Measurements from ENCODE around the gene PTGER2. TPM values are rescaled to one million over a fixed set of nuclear protein-coding genes. Genes with fewer than 3 reads are reported as not detected.

PTGER2 gene, protein sequence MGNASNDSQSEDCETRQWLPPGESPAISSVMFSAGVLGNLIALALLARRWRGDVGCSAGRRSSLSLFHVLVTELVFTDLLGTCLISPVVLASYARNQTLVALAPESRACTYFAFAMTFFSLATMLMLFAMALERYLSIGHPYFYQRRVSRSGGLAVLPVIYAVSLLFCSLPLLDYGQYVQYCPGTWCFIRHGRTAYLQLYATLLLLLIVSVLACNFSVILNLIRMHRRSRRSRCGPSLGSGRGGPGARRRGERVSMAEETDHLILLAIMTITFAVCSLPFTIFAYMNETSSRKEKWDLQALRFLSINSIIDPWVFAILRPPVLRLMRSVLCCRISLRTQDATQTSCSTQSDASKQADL
- total RNA-seq, result 1 to 10 TPM; 1.1 to 9.4 (median 4.9) TPM

GRCh38 chr14:52313903-52314594 is at the start of gene PTGER2:
PTGER2 (plus strand) TSS chr14:52314312; CDS start chr14:52314549, 237 bp downstream.
- peak; percentile 85 to 91 (median 85) for TF ChIP-seq POLR2AphosphoS5 (IDR thresholded peaks at IDR 0.05)
- TF ChIP-seq POLR2A (IDR thresholded peaks at IDR 0.05), result peak; percentile 80
- TF ChIP-seq, protein P1, sequence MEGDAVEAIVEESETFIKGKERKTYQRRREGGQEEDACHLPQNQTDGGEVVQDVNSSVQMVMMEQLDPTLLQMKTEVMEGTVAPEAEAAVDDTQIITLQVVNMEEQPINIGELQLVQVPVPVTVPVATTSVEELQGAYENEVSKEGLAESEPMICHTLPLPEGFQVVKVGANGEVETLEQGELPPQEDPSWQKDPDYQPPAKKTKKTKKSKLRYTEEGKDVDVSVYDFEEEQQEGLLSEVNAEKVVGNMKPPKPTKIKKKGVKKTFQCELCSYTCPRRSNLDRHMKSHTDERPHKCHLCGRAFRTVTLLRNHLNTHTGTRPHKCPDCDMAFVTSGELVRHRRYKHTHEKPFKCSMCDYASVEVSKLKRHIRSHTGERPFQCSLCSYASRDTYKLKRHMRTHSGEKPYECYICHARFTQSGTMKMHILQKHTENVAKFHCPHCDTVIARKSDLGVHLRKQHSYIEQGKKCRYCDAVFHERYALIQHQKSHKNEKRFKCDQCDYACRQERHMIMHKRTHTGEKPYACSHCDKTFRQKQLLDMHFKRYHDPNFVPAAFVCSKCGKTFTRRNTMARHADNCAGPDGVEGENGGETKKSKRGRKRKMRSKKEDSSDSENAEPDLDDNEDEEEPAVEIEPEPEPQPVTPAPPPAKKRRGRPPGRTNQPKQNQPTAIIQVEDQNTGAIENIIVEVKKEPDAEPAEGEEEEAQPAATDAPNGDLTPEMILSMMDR (IDR thresholded peaks at IDR 0.05), result no peak
- no peak for TF ChIP-seq EP300 (IDR thresholded peaks at IDR 0.05; ENCODE audit: low read depth)
- Histone ChIP-seq H3K4me1 (peaks cover 3 to 29% (median 10%) of the 10 kb centered on the region in 4 donors), H3K9me3 (no peaks in the 10 kb centered on the region), H3K36me3 (no peaks in the 10 kb centered on the region), H3K27me3 (peaks cover 6% of the 10 kb centered on the region), H3K27ac (peak within 1 kb of the TSS; percentile 74 to 83 (median 82)), H3K4me3 (peak within 1 kb of the TSS; percentile 42 to 67 (median 50))
- WGBS, 2 donors (ENCODE audit: low coverage in 1 of 2), result 0% methylated on average over 71 of the region's 73 CpGs; no CpG with 5 or more reads in 1 of the 2 donors
- in situ Hi-C loops (cut with MboI; ENCODE audit: low pct_ligation_motif_present in 1 of 4, low pct_unique_long_range_greater_than_20kb in 1 of 4, low sequenced_read_pairs in 3 of 4) (no loop called here), intact Hi-C loops (cut with DNase I; ENCODE audit: low total_unique reads) (loop anchor here (2.0 kb wide), 1 partner anchor 47 kb away; no protein-coding TSS in a partner anchor)
- peak; percentile 95 for DNase-seq

- WGBS, 2 donors (ENCODE audit: low coverage in 1 of 2), result 39 to 49% methylated on average over 5 of the region's 5 CpGs
- in situ Hi-C loops (cut with MboI; ENCODE audit: low pct_ligation_motif_present in 1 of 4, low pct_unique_long_range_greater_than_20kb in 1 of 4, low sequenced_read_pairs in 3 of 4) (loop anchor here in 2 of 4 donors (25.0 kb wide), 2 partner anchors 253 to 278 kb away; partner anchors contain the start of gene RTRAF (in 1 of the 2)), intact Hi-C loops (cut with DNase I; ENCODE audit: low total_unique reads) (no loop called here)
- TF ChIP-seq POLR2A (IDR thresholded peaks at IDR 0.05) (no peak), EP300 (IDR thresholded peaks at IDR 0.05; ENCODE audit: low read depth) (no peak), POLR2AphosphoS5 (IDR thresholded peaks at IDR 0.05) (no peak)
- TF ChIP-seq, protein P1 (IDR thresholded peaks at IDR 0.05), result no peak
- Histone ChIP-seq H3K27ac (no peak overlapping the region), H3K4me1 (peaks cover 0 to 39% (median 15%) of the 10 kb centered on the region in 4 donors), H3K4me3 (no peak overlapping the region), H3K9me3 (no peaks in the 10 kb centered on the region), H3K36me3 (no peaks in the 10 kb centered on the region), H3K27me3 (peaks cover 19% of the 10 kb centered on the region)
- DNase-seq, result no peak
These were observed 48.9 kb upstream of the PTGER2 start for GRCh38 chr14:52265253-52265652.

DNA sequence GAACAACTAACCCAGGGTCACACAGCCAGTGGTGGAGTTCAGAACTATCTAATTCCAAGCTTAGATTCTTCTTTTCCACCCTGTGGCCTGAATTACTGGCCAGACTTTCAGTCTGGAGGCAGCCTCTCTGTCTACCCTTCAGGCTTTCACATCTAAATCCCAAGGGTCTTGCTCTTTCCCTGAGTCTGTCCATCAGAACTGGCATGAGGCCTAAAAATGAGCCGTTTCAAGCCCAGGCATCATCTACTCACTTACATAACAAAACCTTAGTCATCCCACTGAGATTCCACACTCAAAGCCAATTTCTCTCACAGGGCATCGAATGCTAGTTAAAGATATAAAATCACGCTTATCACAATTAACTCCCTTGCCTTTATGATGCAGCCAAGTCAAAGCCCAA is 47.9 kb upstream of the PTGER2 start:
- peaks cover 0 to 40% (median 15%) of the 10 kb centered on the region in 4 donors for H3K4me1 ChIP-seq
- no peaks in the 10 kb centered on the region for H3K36me3 ChIP-seq
- intact Hi-C loops (cut with DNase I; ENCODE audit: low total_unique reads), result no loop called here
- peak overlapping the region in 1 of 4 donors; percentile 81 for H3K27ac ChIP-seq
- 53% methylated on average over 3 of the region's 3 CpGs; no CpG with 5 or more reads in 1 of the 2 donors for WGBS, 2 donors (ENCODE audit: low coverage in 1 of 2)
- no peak for DNase-seq
- in situ Hi-C loops (cut with MboI; ENCODE audit: low pct_ligation_motif_present in 1 of 4, low pct_unique_long_range_greater_than_20kb in 1 of 4, low sequenced_read_pairs in 3 of 4), result loop anchor here in 2 of 4 donors (25.0 kb wide), 2 partner anchors 254 to 279 kb away; partner anchors contain the start of gene RTRAF (in 1 of the 2)
- no peaks in the 10 kb centered on the region for H3K9me3 ChIP-seq
- peaks cover 19% of the 10 kb centered on the region for H3K27me3 ChIP-seq
- TF ChIP-seq POLR2A (IDR thresholded peaks at IDR 0.05), result no peak
- TF ChIP-seq EP300 (IDR thresholded peaks at IDR 0.05; ENCODE audit: low read depth), result no peak
- TF ChIP-seq, protein P1 (IDR thresholded peaks at IDR 0.05), result no peak
- no peak for TF ChIP-seq POLR2AphosphoS5 (IDR thresholded peaks at IDR 0.05)
- no peak overlapping the region for H3K4me3 ChIP-seq

DNA sequence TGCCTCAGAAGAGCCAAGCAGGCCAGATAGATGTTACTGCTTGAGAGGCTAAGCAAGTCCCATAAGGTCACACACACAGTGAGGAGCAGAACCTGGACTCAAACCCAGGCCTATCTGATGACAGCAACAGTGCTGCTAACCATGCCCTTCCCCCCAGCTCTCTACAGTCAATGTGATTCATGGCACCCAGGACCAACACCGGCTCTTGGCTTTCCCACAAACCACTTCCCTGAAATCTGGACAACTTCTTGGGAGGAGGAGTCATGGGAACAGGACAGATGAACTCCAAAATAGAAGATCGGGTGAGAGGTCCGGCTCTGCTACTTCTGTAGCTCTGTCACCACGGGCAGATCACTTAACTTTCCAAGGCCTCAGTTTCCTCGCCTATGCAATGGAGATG is 47.3 kb upstream of the PTGER2 start:
- 48 to 82% methylated on average over 2 to 5 of the region's 5 CpGs for WGBS, 2 donors (ENCODE audit: low coverage in 1 of 2)
- no peak for DNase-seq

More for the DNA sequence above, 47.3 kb upstream of the PTGER2 start:
- Histone ChIP-seq H3K9me3 (no peaks in the 10 kb centered on the region), H3K27ac (peak overlapping the region in 3 of 4 donors; percentile 57 to 81 (median 72)), H3K4me3 (peak overlapping the region in 1 of 4 donors; percentile 84), H3K36me3 (no peaks in the 10 kb centered on the region), H3K4me1 (peaks cover 0 to 43% (median 15%) of the 10 kb centered on the region in 4 donors), H3K27me3 (peaks cover 19% of the 10 kb centered on the region)
- in situ Hi-C loops (cut with MboI; ENCODE audit: low pct_ligation_motif_present in 1 of 4, low pct_unique_long_range_greater_than_20kb in 1 of 4, low sequenced_read_pairs in 3 of 4) (loop anchor here in 2 of 4 donors (25.0 kb wide), 2 partner anchors 254 to 279 kb away; partner anchors contain the start of gene RTRAF (in 1 of the 2)), intact Hi-C loops (cut with DNase I; ENCODE audit: low total_unique reads) (no loop called here)
- TF ChIP-seq, protein P1 (IDR thresholded peaks at IDR 0.05), result no peak
- no peak for TF ChIP-seq EP300 (IDR thresholded peaks at IDR 0.05; ENCODE audit: low read depth)
- no peak for TF ChIP-seq POLR2AphosphoS5 (IDR thresholded peaks at IDR 0.05)
- no peak for TF ChIP-seq POLR2A (IDR thresholded peaks at IDR 0.05)
